Measurements from ENCODE around the gene ANKHD1.

DNA sequence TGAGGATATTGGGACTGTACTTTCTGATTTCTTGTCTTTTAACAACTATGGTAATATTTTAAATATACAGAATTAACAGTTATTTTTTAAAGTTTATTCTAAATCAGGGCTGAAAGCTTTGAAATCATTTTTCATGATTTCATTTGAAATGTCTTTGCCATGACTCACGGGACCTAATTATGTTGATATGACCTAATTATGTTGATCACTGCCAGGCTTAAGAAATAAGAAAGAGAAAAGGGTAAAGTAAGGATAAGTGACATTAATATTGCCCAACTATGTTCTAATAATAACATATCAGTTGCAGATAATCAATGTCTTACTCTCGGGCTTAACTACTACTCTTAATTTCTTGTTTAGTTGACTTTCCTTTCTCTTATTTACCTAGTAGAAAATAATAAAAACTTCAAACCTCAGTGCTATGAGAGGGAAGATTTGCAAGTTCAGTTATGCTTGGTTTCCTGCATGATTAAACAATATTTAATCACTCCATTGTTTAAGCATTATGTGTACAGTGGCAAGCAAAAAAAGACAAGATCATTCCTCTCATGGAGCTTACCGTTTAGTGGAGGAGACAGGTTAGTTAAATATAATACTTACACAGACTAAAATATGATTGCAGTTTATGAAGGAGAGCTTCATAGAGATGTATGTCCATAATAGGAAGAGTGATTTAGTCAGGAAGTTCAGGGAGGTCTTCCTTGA is 78.8 kb downstream of the ANKHD1 start:
- TF ChIP-seq, protein P1, sequence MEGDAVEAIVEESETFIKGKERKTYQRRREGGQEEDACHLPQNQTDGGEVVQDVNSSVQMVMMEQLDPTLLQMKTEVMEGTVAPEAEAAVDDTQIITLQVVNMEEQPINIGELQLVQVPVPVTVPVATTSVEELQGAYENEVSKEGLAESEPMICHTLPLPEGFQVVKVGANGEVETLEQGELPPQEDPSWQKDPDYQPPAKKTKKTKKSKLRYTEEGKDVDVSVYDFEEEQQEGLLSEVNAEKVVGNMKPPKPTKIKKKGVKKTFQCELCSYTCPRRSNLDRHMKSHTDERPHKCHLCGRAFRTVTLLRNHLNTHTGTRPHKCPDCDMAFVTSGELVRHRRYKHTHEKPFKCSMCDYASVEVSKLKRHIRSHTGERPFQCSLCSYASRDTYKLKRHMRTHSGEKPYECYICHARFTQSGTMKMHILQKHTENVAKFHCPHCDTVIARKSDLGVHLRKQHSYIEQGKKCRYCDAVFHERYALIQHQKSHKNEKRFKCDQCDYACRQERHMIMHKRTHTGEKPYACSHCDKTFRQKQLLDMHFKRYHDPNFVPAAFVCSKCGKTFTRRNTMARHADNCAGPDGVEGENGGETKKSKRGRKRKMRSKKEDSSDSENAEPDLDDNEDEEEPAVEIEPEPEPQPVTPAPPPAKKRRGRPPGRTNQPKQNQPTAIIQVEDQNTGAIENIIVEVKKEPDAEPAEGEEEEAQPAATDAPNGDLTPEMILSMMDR (conservative IDR thresholded peaks at IDR 0.05; ENCODE audit: low read length) = no peak
- TF ChIP-seq EZH2phosphoT487 (IDR thresholded peaks at IDR 0.05; ENCODE audit: borderline replicate concordance) = no peak

All from Loucy (cell line).